ENCODE data around the gene CFAP100.

CFAP100 gene

DNA sequence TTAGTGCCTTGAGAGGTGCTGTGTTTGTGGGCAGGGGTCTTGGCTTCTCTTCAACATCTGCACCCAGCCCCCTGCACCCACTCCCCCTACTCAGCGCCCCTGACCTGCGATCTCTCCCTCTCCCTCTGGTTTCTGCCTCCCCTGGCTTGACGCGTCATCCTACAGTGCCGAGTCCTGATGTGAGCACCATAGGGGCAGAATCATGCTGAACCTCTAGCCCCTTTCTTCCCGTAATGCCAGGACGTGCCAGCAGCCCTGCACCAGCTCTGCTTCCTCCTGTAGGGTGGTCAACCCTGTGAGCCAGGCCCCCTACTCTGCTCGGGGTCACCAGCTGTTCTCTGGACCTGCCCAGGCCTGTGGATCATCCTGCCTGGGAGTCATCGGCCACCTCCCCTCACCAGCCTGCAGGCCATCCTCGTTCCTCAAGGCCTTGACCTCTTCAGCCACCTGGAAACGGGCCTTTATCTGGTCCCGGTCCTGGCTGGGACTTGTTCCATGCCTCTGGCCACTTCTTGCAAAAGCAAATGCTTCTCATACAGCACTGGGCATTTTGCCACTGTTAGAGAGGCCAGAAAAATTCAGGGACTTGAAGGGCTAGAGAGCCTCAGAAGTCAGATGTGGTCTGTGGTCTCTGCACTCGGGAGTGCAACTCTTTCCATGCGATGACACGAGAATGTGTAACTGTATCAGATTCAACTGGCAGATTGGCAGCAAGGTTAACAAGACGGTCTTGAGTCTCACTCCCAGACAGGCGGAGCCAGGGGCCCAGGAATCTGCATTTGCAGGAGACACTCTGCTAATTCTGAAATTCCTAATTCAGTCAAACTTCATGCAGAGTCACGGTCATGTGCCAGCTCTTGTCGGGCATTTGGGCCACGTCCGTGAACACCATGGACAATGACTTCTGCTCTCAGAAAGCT is 20.8 kb upstream of the CFAP100 start:
- no peak overlapping the region for H3K27ac ChIP-seq
- DNase-seq (ENCODE audit: low read depth, low spot score), result no peak

GRCh38 chr3:126375835-126376331 is 18.8 kb upstream of the CFAP100 start:
- no peak overlapping the region for H3K27ac ChIP-seq
- no peak for DNase-seq (ENCODE audit: low read depth, low spot score)

DNA sequence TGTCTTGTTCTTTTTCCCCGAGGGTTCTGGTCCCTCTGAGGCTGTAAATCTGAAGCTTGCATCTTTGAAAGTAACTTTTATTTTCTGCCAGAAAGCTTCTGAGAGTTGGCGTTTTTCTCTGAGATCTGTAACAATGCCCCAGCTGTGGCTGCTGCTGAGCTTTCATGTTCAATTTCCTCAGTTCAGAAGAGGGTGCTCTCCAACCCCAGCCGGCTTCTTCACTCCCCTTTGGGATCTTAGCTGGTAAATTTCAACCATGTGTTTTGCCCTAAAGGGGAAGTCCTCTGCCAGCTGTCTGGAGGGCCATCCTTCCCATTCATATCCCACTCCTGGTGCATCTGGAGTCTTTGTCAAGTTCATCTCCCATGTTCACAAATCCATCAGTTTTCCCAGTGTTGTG is 18.3 kb upstream of the CFAP100 start:
- no peak for DNase-seq (ENCODE audit: low read depth, low spot score)
- H3K27ac ChIP-seq, result no peak overlapping the region

DNA sequence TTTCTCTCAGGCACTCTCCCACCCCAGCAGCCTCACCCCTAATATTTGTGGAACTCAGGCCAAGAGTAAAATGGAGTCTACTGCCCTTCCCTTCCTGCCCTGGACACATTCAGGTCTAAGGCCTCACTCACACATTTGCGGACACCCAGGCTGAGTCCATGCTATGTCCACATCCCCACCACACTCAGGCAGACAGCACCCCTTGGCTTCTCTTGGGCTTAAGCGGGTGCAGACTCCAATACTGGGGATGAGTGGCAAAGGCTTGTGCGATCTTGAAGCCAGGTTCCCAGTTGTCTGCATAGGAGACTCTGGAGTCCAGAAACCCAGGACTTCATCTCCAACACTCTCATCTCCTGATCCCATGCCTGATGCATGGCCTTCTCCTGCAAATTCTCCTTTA is 17.5 kb upstream of the CFAP100 start:
- no peak for DNase-seq (ENCODE audit: low read depth, low spot score)
- no peak overlapping the region for H3K27ac ChIP-seq

- DNase-seq (ENCODE audit: low read depth, low spot score), result no peak
- H3K27ac ChIP-seq, result no peak overlapping the region
Observed at GRCh38 chr3:126378341-126378751, 16.4 kb upstream of the CFAP100 start.

DNA sequence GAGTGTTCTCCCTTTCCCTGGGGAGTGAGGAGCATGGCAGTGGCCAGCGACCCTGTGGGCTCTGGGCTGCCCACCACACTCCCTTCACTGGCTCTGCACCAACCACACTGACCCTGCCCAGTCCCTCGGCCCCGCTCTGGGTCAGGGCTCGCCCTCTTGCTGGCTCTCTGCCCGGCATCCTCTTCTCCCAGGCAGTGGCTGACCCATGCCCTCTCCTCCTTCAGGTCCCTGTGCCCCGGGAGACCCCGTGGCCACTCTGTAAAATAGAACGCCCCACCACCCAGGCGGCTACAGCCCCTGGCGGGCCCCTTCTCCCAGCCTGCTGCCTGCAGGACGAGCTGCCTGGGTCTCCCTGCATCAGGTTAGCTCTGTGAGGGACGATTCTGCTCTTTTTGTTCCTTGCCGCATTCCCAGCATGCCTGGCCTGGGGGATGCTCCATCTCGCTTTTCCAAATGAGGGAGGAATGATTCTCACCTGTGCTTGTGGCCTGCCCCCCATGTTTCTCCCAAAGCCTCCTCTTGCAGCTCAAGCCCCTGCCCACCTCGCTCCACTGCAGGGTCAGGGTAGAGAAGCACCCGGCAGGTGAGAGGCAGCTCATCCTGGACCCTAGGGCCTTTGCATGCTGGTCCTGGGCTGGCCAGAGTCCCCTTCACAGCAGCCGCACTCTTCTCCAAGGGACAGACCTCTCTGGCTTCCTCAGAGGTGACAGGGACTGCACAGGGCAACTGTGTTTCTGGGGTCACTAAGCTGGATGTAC is 14.5 kb upstream of the CFAP100 start:
- no peak for DNase-seq (ENCODE audit: low read depth, low spot score)
- H3K27ac ChIP-seq, result no peak overlapping the region

DNA sequence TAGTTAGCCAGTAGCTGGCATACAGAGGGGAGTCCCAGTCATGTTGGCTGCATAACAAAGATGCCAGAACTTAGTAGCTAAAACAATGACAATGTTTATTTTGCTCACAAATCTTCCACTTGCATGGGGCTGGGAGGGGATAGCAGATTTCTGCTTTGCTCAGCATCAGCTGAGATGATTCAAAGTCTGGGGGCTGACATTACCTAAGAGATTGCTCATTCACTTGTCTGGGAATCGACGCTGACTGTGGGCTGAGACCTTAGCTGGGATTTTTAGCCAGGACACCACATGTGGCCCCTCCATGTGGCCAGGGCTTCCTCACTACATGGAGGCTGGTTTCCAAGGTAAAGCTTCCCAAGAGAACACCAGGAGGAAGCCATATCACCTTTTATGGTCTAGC is 12.7 kb upstream of the CFAP100 start:
- no peak overlapping the region for H3K27ac ChIP-seq
- no peak for DNase-seq (ENCODE audit: low read depth, low spot score)

DNA sequence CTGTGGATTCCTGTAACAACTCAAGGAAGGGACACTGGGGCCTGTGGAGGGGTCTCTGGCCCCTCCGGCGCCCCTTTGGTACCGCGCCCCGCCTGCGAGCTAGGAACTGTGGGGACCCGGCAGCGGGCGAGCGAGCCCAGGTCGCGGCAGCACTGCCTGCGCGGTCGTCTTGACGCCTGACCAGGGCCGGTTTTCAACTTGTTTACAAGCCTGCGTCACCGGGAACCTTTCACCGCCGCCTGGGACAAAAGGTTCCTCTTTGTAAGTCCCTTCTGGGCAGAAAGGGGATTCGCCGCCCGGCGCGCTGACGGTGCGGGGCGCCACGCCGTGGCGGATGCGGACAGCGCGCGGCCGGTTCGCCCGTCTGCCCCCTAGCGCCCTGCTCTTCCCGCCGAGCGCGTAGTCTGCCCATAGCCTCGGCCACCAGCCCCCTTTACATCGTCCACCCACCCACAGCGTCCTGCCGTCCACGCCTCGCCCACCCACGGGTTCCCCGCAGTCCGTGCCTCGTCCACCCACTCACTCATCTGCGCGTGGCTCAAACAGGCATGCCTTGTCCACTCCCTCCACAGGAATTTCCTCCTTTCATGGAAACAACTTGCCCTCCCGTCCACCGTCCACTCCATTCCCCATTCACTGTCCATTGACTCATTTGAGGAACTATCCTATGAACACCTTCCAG is 5.5 kb upstream of the CFAP100 start:
- peak; percentile 26 for DNase-seq (ENCODE audit: low read depth, low spot score)
- H3K27ac ChIP-seq, result peak overlapping the region; percentile 10

- H3K27ac ChIP-seq, result peak overlapping the region; percentile 10
- no peak for DNase-seq (ENCODE audit: low read depth, low spot score)
Observed at GRCh38 chr3:126389794-126390146, 4.9 kb upstream of the CFAP100 start.

DNA sequence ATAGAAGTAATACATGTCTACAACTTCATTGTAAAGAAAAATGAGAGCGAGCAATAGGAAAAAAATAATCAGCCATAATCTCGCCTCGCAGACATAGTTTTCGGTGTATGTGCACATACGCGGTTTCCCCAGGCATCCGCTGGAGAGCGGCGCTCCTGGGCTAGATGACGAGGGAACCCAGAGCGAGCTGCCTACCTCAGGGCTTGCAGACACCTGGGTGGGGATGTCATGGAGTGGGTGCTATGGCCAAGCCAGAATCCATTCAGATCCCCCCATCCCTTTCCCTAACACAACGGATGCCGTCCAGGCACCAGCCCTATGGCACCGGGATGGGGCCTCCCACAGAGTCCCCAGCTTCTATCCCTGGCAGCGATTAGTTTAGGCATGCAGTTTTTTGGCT is 4.5 kb upstream of the CFAP100 start:
- no peak overlapping the region for H3K27ac ChIP-seq
- no peak for DNase-seq (ENCODE audit: low read depth, low spot score)

GRCh38 chr3:126390751-126391150 is 4.0 kb upstream of the CFAP100 start:
- no peak overlapping the region for H3K27ac ChIP-seq
- no peak for DNase-seq (ENCODE audit: low read depth, low spot score)

DNA sequence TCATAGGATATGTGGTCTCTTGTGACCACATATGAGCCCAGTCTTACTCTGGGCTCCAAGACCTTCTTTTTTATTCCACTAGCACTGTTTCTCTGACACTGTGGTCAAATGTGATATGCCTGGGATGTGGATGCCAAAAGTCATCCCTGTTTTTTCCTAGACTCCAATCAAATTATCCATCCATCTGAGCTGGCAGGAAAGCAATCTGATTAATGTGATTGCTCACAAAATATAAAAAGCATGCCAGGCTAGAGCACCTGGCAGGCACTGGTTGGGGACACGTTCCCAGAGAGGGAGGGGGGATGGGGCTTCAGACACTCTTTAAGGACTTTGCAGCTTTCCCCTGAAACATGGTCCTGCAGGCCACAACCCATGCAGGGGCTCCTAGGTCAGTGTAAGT is 3.1 kb upstream of the CFAP100 start:
- no peak for DNase-seq (ENCODE audit: low read depth, low spot score)
- H3K27ac ChIP-seq, result no peak overlapping the region

DNA sequence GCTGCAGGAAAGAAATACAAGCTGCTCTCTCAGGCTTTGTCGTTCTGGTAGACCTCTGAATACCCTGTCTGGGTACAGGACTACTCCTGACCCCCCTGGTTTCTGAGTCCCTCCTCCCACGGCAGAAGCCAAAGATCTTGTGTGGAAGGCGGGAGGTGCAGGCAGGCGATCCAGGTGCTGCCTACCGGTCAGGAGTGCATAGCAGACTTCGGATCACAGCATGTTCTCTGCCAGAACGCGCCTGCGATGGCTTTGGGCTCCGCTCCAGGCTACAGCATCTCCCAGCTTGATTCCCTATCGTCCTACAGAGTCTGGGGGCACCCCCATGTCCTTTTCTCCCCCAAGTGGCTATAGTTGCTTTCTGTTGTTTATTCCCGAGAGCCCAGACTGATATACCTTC is 2.5 kb upstream of the CFAP100 start:
- DNase-seq (ENCODE audit: low read depth, low spot score), result no peak
- no peak overlapping the region for H3K27ac ChIP-seq

- no peak for DNase-seq (ENCODE audit: low read depth, low spot score)
- H3K27ac ChIP-seq, result no peak overlapping the region
Observed at GRCh38 chr3:126393563-126393962, 1.1 kb upstream of the CFAP100 start.

DNA sequence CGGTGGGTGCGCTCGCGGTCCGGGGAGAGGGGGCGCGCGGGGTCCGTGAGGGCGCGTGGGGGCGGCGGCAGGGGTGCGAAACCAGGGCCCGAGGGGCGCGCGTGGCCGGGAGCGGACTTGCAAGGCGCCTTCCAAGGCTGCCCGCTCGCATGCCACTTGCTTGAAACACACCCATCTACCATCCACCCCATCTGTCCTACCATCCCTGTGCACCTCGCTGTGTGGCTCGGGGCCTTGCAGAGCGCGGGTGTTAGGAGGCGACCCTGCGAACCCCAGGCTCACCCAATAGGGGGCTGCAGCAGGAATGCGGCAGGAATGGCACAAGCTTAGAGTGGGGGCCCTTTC is 240 bp downstream of the CFAP100 start:
- no peak for DNase-seq (ENCODE audit: low read depth, low spot score)
- H3K27ac ChIP-seq, result no peak overlapping the region

- H3K27ac ChIP-seq, result no peak overlapping the region
- no peak for DNase-seq (ENCODE audit: low read depth, low spot score)
Observed at GRCh38 chr3:126395846-126396513, 1.3 kb downstream of the CFAP100 start.

GRCh38 chr3:126396536-126396935 is 1.8 kb downstream of the CFAP100 start:
- no peak overlapping the region for H3K27ac ChIP-seq

GRCh38 chr3:126397610-126398422 is 3.1 kb downstream of the CFAP100 start:
- H3K27ac ChIP-seq, result no peak overlapping the region
- no peak for DNase-seq (ENCODE audit: low read depth, low spot score)

More at GRCh38 chr3:126396536-126396935, 1.8 kb downstream of the CFAP100 start:
- no peak for DNase-seq (ENCODE audit: low read depth, low spot score)

All from epithelial cell of prostate (primary cell).